GM19395 (cell line): ENCODE results near the gene SELENOT.
"Not testable (repeated sequence)": the region's sequence is repeated elsewhere in the genome, so short reads cannot be mapped to it uniquely, and the experiment has no call there.

ENCODE experiments used
- ATAC-seq: cut with Tn5 transposase; IDR thresholded peaks from one replicate; pipeline ENCODE4 v1.9.1; 2021; ENCODE audit warnings: mild to moderate bottlenecking, moderate library complexity; ENCODE audit not compliant: unreplicated experiment

The SELENOT gene, protein sequence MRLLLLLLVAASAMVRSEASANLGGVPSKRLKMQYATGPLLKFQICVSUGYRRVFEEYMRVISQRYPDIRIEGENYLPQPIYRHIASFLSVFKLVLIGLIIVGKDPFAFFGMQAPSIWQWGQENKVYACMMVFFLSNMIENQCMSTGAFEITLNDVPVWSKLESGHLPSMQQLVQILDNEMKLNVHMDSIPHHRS

DNA sequence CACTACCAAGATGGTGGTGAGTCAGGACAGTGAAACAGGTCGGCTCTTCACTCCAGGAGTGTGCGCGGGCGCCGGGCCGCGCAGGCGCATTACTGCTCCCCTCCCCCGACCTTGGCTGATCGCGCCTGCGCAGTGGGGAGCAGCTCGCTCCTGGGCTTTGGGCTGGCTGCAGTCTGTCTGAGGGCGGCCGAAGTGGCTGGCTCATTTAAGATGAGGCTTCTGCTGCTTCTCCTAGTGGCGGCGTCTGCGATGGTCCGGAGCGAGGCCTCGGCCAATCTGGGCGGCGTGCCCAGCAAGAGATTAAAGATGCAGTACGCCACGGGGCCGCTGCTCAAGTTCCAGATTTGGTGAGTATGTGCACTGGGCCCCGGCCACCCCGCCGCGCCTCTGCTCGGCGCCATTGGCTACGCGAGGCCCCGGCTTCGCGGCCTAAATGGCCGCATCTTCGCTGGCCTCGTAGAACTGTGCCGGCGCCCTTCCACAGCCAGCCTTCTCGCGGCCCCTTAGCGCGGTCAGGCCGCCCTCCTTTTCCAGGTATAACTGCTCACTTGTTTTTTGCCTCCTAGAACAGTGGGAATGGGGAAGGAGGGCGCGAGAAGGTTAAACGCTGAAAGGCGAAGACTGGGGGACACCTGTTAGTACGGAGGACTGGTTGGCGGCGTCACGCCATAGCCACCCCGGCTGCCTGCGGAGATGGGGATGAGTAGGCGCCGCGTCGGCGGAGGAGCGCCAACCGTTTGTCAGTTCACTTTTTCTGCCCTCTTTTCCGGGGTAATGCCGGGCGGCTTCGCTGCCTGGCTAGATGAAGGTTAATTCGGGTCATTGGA, at the start of gene SELENOT:
SELENOT (plus strand) TSS at position 169 of the 827 bp plus-strand sequence; CDS start at position 211, 42 bp downstream.
- peak; percentile 58 for ATAC-seq

DNA sequence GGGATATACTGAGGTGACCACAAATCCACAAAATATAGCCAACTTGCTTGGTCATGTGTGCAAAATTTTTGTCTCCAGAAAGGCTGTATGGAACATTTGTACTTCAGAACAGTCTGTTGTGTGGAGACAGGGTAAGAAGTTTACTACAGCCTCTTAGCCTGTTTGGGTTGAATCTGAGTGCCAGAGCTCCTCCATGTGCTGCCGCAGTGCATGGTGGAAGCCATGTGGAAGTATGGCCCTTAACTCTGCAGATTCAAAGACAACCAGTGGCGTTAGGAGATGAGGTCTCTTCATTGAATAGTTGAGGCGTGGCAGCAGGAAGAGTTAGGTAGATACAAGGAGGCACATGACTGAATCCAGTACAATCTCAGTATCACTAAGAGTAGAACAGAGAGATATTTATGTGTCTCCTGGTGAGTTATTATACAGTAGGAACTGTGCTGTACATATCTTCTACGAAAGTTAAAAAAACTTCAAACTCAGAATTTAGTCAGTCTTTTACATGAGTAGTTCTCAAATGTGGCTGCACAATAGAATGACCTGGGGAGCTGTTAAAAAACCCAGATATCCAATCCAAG, 47.2 kb upstream of the SELENOT start:
- no peak for ATAC-seq

DNA sequence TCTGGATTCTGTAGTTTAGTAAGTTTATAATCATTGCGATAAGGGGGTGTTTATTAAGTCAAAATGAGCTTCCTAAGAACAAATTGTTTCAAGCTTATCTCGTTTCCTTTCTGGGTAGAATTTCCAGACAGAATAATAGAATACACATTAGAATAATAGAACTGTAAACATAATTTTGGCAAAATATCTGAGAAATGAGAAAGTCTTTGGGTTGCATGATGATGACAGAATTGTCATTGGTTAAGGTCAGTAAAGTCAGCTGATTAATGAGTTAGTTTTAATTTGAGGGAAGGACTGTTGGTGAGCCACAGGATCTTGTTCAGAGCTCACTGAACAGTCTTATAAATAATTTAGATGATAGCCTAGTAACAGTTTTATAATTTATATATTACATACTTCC, 46.3 kb upstream of the SELENOT start:
- no peak for ATAC-seq

DNA sequence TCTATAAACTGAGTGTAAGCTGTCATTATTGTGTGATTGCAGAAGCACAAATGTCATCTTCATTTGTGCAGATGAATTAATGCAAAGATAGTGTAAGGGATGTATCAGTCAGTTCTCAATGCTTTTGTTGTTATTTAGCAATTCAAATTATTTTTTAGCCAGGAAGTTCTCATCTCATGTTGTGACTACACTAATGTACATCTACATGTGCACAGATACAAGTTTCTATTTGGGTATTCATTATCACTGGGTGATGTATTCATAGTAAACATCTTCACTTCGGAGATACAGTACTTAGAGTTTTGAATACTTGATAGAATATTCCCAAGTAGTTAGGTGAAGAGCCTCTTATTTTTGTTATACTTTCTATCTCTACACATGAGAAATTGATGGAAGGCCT, 45.4 kb upstream of the SELENOT start:
- ATAC-seq, result no peak

DNA sequence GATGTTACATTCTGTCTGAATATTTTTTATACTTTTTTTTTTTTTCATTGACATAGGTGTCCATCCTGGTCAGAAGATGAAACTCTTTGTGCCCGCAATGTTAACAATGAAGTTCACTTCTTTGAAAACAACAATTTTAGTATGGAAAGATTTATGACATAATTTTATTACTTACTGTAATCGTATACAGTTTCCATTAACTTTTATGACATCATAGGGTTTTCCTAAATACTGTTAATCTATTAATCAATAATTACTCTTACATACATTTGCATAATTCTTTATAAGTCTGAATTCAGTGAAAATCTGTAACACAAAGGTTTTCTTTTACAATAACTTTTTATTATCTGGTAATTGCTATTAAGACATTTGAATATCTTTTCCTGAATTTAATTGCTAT, 38.9 kb upstream of the SELENOT start:
- ATAC-seq, result no peak

DNA sequence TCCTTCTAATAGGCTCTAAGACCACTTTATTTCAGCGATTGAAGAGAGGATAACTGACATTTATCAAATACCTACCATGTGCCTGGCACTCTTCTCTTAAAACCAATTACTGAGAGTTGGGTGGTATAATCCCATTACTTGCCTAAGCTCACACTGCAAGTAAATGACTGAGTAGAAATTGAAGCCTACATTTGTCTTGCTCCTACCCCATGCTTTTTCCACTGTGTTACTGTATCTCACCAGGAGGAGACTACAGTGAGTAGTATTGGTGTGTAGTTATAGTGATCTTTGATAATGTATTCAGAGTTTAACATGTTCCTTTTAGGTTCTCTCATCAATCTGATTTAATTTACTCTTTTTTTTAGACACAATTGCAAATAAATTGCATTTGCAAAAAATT, 35.8 kb upstream of the SELENOT start:
- ATAC-seq, result no peak

DNA sequence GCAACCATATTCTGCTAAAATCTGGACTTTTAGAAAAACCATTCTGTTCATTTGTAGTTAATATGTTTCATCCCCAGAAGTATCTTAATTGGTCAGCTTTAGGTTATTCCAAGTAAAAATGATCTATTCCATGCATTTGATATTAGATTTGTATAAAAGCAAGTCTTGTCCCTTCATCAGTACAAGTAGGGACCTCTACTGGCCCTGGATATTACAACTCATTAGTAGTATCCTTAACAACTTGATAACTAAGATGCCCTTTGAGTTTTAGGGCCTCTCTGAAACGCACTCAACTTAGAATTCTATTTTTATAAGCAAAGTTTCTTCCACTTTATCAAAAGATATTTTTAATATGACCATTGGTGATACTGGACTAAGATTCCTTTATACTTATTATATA, 25.3 kb upstream of the SELENOT start:
- no peak for ATAC-seq

DNA sequence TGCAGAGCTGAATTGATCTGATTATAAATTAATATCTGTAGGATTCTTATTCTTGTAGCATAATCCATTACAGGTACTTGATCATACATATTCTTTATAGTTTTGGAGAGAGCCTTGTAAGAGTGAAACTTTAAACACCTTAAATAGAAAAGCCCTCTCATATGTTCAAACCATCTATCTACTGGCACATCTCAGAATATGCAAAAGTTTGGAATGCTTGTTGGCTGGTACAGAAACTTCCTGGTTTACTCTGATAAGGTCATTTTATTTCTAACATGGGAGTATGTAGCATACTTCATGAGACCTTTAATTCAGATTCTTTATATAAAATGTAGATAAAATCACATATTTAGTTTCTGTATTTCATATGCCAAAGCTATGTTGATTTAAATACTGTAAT, 21.9 kb upstream of the SELENOT start:
- no peak for ATAC-seq

DNA sequence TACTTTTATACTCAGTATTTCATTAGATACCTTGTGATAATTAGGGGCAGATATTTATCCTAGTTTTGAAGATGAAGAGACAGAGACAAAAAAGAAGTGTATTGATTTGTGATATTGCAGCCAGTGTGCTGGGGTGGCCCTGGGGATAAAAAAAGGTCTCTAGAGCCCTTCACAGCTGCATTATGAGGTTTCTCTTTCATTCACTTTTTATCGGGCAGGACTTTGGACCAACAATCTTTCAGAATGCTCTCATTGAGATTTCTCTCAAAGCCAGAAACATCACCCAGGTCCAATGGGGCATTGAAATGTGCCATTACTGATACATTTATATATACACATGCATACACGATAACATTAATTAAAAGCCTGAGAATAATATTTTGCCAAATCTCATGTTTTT, 20.5 kb upstream of the SELENOT start:
- ATAC-seq, result peak; percentile 73

DNA sequence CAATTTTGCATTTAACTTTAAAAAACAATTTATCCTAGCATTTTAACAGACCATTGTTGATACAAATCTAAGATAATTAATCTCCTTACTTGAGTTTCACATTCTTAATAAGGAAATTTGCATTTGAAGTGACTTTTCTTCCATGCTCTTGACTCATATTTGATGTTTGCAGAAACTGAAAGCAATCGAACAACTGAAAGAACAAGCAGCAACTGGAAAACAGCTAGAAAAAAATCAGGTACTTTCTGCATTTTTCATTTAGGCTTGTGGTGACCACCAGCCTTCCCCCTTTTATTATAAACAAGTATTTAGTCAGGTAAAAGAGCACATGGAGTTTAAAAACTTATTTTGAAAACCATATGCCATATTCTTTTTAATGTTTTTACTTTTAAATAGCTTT, 20.1 kb upstream of the SELENOT start:
- ATAC-seq, result peak; percentile 74

DNA sequence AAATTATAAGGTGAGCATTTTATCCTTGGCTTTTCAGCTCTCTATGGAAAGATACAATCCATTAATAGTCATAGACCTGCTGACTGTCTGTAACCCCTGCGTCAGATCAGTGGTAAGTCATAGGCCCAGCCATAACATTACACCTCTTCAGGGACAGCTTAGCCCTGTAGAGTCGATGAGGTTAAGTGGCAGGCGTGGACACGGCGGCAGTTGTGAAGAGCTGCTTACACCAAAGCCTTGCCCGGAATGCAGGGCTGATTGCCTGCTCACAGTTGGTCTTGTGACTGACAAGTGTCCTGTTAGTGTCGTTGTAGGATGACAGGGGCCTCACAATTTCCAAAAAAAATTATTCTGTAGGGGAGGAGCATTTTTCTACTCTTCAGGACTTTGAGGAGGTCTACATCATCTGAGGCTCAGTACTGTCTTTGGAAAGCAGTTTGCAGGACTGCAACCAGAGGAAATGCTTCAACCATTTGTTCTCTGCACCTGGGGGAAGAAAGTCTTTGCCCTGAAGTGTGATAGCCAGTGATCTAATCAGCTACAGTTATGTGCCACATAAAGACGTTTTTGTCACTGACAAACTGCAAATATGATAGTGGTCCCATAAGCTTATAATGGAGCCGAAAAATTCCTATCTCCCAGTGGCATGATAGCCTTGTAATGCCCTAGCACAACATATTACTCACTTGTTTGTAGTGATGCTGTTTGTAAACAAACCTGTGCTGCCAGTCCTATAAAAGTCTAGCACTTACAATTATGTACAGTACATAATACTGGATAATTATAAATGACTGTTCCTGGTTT, 14.9 kb upstream of the SELENOT start:
- ATAC-seq, result no peak

DNA sequence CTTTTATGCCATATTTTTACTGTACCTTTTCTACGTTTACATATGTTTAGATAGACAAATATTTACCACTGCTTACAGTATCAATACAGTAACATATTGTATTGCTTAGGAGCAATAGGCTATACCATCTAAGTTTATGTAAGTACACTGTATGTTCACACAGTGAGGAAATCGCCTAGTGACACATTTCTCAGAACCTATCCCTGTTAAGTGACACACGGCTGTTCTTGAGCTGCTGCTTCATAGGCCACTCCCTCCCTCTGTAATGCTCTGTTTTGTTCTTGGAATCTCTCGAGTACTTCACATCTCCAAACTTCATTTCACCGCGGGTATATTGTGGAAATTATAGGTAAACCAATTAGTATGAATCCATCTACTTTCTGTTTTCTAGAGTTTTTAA, 13.4 kb upstream of the SELENOT start:
- ATAC-seq, result no peak

DNA sequence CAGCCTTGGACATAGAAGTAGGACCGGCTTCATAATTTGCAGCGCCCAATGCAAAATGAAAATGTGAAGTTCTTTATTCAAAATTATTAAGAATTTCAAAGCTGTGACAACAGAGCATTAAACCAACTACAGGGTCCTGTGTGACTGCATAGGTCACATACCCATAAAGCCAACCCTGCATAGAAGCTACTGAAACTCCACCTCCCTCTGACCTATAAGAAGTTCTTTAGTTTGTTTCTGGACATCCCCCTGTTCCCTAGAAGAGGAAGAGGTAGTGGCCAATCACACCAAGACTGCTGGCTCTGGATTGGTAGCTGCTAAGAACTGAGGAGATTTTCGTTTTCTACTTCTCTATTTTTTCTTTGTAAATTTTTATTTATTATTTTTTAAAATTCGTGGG, 9.0 kb upstream of the SELENOT start:
- no peak for ATAC-seq

DNA sequence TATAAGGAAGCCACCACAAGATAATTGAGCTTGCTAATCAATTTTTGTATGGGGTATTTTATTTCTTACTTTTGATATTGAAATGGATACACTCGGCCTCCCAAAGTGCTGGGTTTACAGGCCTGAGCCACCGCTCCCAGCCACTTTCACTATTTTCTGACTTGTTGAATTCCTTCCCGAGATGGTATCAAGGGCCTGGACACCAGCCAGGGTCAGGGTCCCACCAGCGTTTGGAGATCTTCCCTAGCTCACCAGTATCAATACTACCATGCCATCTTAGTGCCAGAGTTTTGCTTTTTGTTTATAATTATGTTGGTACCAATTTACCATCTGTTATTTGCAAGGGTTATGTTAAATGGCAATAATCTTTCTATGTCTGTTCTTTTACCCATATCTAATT, 5.5 kb upstream of the SELENOT start:
- no peak for ATAC-seq

DNA sequence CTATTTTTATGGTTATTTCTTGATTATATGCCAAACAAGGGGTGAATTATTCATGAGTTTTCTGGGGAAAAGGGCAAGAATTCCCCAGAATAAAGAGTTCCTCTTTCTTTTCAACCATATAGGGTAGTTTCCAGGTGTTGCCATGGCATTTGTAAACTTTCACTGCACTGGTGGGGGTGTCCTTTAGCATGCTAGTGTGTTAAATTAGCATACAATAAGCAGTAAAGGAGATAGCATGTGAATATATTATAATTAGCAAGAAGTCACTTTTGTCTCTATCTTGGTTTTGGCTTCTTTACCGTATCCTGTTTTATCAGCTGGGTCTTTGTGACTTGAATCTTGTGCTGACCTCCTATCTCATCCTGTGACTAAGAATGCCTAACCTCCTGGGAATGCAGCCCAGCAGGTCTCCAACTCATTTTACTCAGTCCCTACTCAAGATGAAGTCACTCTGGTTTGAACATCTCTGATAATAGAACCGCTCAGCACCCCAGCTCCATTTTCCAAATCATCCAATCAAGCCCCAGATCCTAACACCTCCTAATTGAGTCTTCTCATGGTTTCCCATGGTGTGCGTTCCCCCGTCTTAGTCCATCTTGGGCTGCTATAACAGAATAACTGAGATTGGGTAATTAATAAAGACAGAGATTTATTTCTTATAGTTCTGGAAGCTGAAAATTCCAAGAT, 3.4 kb upstream of the SELENOT start:
- ATAC-seq, result no peak

DNA sequence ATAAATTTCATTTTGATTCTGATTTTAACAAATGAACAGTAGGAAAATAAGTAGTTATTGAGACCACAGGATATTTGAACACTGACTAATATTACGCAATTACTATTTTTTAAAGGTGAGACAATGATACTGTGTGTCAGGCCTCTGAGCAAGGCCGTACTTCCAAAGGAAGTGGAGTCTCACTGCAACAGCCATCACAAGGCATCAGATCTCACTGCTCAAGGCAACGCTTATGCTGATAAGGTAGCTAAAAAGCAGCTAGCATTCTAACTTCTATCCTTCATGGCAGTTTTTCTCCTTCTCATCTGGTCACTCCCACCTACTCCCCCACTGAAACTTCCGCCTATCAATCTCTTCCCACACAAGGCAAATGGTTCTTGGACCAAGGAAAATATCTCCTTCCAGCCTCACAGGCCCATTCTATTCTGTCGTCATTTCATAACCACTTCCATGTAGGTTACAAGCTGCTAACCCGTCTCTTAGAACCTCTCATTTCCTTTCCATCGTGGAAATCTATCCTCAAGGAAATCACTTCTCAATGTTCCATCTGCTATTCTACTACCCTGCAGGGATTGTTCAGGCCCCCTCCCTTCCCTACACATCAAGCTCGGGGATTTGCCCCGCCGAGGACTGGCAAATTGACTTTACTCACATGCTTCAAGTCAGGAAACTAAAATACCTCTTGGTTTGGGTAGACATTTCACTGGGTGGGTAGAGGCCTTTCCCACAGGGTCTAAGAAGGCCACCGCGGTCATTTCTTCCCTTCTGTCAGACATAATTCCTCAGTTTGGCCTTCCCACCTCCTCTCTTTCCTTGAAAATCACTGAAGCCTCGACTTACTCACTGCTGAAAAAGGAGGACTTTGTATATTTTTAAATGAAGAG, 2.2 kb upstream of the SELENOT start:
- not testable (repeated sequence) for ATAC-seq

DNA sequence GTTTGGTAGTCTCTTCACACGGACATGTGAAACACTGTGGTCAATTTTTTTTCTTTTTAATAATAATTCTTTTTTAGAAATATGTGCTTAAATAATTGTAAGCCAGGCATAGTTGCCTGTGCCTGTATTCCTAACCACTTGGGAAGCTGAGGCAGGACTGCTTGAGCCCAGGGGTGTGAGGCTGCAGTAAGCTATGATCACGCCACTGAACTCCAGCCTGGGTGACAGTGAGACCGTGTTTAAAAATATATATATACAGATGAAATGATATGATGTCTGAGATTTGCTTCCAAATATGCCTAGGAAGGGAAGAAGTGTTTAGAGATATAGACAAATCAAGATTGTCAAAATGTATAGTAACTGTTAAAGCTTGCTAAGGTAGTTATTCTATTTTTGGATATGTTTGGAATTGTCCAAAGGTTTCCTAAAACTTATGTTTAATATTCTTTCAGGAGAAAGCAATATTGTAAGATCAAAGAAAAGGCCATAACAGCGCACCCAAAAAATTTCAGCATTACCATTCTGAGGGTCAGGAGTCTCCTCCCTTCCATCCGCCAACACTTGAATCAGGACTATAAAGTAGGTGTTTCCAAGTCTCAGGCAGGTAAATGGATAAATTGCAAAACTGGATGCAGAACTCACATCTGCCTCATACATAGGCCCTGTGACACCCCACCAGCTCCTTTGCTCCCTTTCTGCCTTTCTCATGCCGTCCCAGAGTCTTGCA, 532 bp upstream of the SELENOT start:
- ATAC-seq, result peak; percentile 24

DNA sequence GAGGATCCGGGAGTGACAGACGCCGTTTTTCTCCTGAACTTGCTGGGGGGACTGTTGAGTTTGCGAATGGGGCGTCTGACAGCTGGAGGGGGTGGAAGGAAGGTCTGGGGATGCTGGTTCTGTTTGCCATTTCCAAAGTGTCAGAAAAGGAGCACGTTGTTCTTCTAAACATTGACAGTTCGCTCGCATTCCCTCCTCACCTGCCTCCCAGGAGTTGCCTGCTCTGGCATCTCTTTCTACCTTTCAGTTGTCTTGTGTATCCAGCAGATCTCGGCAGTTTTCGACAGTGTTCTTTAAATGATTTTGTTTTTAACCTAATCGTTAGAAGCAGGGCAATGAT, 829 bp downstream of the SELENOT start:
- ATAC-seq, result no peak

DNA sequence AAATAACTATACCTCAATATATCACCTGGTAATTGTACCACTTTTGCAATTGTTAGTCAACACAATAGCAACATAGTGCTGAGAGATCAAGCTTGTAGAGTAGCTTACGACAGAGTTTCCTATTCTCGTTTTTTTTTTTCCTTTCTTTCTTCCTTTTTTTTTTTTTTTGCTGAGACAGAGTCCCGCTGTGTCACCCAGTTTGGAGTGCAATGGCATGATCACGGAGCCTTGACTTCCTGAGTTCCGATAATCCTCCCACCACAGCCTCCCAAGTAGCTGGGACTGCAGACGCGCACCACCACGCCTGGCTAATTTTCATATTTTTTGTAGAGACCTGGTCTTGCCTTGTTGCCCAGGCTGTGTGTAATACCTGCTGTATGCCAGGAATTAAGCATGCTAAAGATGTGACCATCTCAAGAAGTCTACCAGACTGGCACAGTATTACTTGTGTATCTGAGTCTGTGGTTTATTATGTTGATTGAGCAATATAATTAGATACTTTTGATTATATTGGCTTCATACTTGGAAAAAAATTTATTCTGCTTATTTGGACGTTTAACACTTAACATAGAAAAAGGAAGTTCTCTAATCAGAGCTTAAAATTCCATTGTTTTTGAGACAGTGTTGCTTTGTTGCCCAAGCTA, 3.0 kb downstream of the SELENOT start:
- ATAC-seq, result no peak
